NCI-H2196 (cell line): ENCODE results near the gene NELL1.

Source experiments
- DNase-seq: peaks from one replicate; lab custom pipeline; 2025; ENCODE audit not compliant: unreplicated experiment; lab: John Stamatoyannopoulos, UW

Gene NELL1

GRCh38 chr11:20937826-20938225 lies 268.4 kb downstream of the NELL1 start:
- no peak for DNase-seq

GRCh38 chr11:20949585-20949984 lies 280.2 kb downstream of the NELL1 start:
- DNase-seq, result no peak

GRCh38 chr11:20962581-20962980 lies 293.2 kb downstream of the NELL1 start:
- no peak for DNase-seq

GRCh38 chr11:20963596-20963995 lies 294.2 kb downstream of the NELL1 start:
- no peak for DNase-seq

- no peak for DNase-seq
Measured at GRCh38 chr11:20964985-20965384, 295.6 kb downstream of the NELL1 start.

GRCh38 chr11:20966489-20966888 lies 297.1 kb downstream of the NELL1 start:
- DNase-seq, result no peak

- DNase-seq, result no peak
Measured at GRCh38 chr11:20973940-20974559, 304.7 kb downstream of the NELL1 start.

GRCh38 chr11:20980736-20981135 lies 311.4 kb downstream of the NELL1 start:
- DNase-seq, result no peak

GRCh38 chr11:20990447-20990846 lies 321.1 kb downstream of the NELL1 start:
- no peak for DNase-seq

GRCh38 chr11:20991471-20991870 lies 322.1 kb downstream of the NELL1 start:
- no peak for DNase-seq

- no peak for DNase-seq
Measured at GRCh38 chr11:21007297-21007696, 337.9 kb downstream of the NELL1 start.

- DNase-seq, result no peak
Measured at GRCh38 chr11:21018248-21018647, 348.9 kb downstream of the NELL1 start.

- DNase-seq, result no peak
Measured at GRCh38 chr11:21026685-21027084, 357.3 kb downstream of the NELL1 start.

GRCh38 chr11:21037850-21038249 lies 368.5 kb downstream of the NELL1 start:
- no peak for DNase-seq

GRCh38 chr11:21038801-21039200 lies 369.4 kb downstream of the NELL1 start:
- DNase-seq, result no peak

GRCh38 chr11:21040630-21041029 lies 371.2 kb downstream of the NELL1 start:
- DNase-seq, result no peak

- no peak for DNase-seq
Measured at GRCh38 chr11:21048626-21049025, 379.2 kb downstream of the NELL1 start.

- no peak for DNase-seq
Measured at GRCh38 chr11:21053466-21053865, 384.1 kb downstream of the NELL1 start.

GRCh38 chr11:21056644-21057043 lies 387.3 kb downstream of the NELL1 start:
- no peak for DNase-seq

GRCh38 chr11:21059879-21060278 lies 390.5 kb downstream of the NELL1 start:
- no peak for DNase-seq

GRCh38 chr11:21066030-21066429 lies 396.6 kb downstream of the NELL1 start:
- no peak for DNase-seq

GRCh38 chr11:21068886-21069285 lies 399.5 kb downstream of the NELL1 start:
- no peak for DNase-seq

- no peak for DNase-seq
Measured at GRCh38 chr11:21069909-21070308, 400.5 kb downstream of the NELL1 start.
